Measurements from ENCODE around the gene TRIP13. TPM values are rescaled to one million over a fixed set of nuclear protein-coding genes. Genes with fewer than 3 reads are reported as not detected.

Gene TRIP13, protein sequence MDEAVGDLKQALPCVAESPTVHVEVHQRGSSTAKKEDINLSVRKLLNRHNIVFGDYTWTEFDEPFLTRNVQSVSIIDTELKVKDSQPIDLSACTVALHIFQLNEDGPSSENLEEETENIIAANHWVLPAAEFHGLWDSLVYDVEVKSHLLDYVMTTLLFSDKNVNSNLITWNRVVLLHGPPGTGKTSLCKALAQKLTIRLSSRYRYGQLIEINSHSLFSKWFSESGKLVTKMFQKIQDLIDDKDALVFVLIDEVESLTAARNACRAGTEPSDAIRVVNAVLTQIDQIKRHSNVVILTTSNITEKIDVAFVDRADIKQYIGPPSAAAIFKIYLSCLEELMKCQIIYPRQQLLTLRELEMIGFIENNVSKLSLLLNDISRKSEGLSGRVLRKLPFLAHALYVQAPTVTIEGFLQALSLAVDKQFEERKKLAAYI
- total RNA-seq: 6.1 and 11.7 TPM in 2 replicates

DNA sequence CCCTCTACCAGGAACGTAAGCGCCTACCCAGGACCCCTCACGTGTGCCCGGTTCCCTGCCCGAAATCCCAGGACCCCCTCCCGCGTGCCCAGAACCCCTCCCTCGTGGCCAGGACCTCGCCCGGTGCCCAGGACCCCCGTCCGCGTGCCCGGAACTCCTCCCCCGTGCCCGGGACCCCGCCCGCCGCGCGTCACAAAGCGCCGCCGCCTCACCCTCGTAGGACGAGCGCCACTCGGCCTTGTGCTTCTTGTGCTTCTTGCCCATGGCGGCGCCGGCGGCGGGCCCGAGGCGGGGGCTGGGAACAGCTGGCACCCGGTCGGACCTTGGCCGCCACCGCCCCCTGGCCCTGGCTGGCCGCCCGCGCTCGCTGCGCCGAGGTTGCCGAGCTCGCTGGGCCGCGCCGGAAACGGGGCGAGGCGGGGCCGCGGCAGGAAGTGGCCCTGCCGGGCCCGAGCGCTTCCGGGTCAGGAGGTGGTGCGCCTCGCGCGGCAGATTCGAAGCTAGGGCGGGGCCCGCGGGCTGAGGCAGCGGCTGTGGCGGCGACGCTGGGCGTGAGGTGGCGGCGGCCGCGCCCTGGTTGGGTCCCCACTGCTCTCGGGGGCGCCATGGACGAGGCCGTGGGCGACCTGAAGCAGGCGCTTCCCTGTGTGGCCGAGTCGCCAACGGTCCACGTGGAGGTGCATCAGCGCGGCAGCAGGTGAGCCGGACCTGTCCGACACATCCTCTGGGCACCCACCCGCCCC is at the start of gene TRIP13, which contains the start of gene BRD9:
Gene TRIP13 (plus strand): TSS at position 491 of the 743 bp plus-strand sequence. CDS start 115 bp downstream, at position 606.
Gene BRD9 (minus strand): TSS at position 408 of the 743 bp plus-strand sequence. CDS start 144 bp downstream, at position 264.

DNA sequence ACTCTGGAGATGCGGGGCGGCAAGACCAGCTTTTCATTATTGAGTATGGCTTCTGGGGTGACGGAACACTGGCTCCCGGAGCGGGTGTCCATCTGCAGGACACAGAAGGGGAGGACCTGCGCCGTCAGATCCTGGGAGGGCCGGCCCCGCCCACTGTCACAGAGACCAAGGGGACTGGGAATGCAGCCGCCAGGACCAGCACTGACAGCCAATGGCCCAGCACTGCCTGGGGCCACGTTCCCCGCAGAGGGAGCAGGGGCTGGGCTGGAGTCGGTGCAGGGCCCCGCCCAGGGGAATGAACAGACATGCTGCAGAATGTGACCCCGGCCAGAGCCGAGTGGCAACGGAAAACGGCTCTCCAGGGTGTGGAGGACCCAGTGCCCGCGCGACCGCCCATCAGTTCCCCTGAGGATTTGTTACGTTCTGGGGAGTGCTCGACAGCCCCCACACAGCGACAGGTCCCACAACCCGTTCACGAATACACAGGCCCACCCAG is 42.1 kb upstream of the TRIP13 start, which contains the start of gene ZDHHC11:
Gene ZDHHC11 (minus strand): TSS at position 476 of the 496 bp plus-strand sequence. CDS start 384 bp downstream, at position 92.

Other genes with a start within 250 kb of the TRIP13 start
- gene TPPP, start 199.5 kb upstream of the TRIP13 start, total RNA-seq: 0.72 and 1.1 TPM in 2 replicates
- not detected in 2 replicates for gene ZDHHC11B, start 108.2 kb upstream of the TRIP13 start, total RNA-seq
- 0.54 and 0.81 TPM in 2 replicates for gene ZDHHC11, start 41.9 kb upstream of the TRIP13 start, total RNA-seq
- 18.6 and 23.6 TPM in 2 replicates for gene BRD9, start 83 bp upstream of the TRIP13 start, total RNA-seq
- gene NKD2, start 115.9 kb downstream of the TRIP13 start, total RNA-seq: 22.4 and 30.5 TPM in 2 replicates
- 7.4 and 14.3 TPM in 2 replicates for gene SLC12A7, start 219.2 kb downstream of the TRIP13 start, total RNA-seq

Measured in cardiac atrium fibroblast (primary cell).